NCI-H345 treated with DMSO at 0.1 percent for 48 hours (cell line): ENCODE measurements around the gene CCDC190.
"Not testable (repeated sequence)": the region's sequence is repeated elsewhere in the genome, so short reads cannot be mapped to it uniquely, and the experiment has no call there.

ENCODE experiments used
- DNase-seq: peaks from one replicate; lab custom pipeline; 2025; ENCODE audit not compliant: unreplicated experiment; lab: John Stamatoyannopoulos, UW

Gene CCDC190

DNA sequence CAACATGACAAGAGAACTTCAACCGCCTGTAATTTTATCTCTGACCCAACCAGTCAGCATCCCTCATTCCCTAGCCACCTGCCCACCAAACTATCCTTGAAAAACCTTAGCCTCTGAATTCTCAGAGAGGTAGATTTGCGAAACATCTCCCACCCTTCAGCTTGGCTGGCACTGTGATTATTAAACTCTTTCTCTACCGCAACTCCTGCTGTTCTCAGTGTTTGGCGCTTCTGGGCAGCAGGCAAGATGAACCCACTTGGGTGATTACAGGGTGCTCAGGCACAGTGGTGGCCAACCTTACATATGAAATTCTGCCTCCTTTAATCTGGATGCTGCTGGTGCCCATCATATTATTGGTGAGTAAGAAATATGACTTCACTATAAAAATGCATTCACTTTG lies 22.1 kb downstream of the CCDC190 start:
- no peak for DNase-seq

GRCh38 chr1:162835157-162835899 lies 25.6 kb downstream of the CCDC190 start:
- DNase-seq: no peak

GRCh38 chr1:162832470-162832869 lies 28.5 kb downstream of the CCDC190 start:
- no peak for DNase-seq

DNA sequence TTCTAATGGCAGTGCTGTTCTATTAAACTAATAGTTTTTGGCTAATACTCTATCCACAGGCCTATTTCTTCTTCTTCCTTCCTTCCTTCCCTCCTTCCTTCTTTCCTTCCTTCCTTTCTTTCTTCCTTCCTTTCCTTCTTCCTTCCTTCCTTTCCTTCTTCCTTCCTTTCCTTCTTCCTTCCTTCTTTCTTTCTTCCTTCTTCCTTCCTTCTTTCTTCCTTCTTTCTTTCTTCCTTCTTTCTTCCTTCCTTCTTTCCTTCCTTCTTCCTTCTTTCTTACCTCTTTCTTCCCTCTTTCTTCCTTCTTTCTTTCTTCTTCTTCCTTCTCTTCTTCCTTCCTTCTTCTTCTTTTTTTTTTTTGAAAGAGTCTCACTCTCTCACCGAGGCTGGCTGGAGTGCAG lies 31.7 kb downstream of the CCDC190 start:
- no peak for DNase-seq

DNA sequence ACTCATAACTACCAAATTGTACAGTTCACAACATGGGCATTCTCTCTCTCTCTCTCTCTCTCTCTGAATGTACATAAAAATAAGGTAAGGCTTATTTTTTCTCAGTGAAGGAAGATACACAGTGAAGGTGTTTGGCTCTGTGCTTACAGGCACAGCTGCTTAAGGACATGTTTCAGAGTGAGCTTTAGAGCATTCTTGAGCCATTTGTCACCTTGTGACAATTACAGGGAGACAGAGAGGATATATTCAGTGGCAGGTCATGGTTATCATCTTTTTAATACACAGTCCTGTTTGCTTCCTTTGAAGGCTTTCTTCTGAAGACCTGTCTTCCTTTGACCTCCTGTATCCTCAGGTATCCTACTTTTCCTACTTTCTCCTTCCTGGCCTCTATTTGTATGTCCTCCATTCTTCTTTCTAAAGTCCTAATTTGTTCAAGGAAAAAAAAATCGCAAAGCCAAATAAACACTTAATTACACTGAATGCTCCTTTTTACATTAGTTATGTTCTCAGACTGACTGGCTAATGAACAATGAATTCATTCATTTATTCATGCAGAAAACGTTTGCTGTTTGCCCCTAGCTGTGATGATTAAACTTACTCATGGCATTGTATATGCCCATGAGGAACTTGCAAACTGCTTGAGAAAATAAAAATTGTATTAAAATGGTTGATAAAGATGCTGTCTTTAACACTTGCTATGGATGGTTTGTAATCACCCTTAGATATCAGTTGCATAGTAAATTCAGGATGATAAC lies 37.0 kb downstream of the CCDC190 start:
- DNase-seq: no peak

DNA sequence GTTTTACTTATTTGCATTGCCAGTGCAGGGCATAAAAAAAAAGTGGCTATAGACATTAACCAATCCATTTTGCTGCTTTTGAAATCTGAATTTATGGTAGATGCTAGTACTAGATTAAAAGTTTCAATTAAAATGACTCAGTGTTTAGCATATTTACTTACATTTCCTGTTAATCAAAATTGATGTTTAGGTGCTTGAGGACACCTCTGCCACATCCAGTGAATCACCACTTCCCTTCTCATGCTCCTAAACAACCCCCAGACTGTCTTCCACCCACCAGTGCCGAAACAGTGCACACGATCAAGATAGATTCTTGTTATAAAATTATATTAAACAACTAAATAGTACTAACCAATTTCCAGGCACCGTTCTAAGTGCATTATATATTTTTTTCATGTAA lies 37.7 kb downstream of the CCDC190 start:
- no peak for DNase-seq

GRCh38 chr1:162822391-162823200 lies 38.4 kb downstream of the CCDC190 start:
- peak; percentile 54 for DNase-seq

DNA sequence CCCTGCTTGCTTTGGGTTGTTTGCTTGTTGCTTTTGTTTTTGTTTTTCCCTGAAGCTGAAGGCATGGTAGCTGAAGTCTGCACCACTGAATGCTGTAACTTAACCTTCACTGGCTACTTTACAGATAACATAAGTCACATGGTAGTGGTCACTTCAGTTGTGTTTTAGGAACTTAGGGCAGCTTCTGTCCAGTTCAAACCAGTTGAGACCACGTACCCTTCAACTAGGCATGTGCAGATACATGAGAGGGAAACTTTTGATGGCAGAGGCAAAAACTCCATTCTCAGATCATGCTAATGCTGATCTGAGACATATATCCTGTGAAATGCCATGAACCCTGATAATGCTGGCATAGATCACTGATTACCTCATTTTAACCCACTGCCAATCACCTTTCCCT lies 42.3 kb downstream of the CCDC190 start:
- DNase-seq: not testable (repeated sequence)

DNA sequence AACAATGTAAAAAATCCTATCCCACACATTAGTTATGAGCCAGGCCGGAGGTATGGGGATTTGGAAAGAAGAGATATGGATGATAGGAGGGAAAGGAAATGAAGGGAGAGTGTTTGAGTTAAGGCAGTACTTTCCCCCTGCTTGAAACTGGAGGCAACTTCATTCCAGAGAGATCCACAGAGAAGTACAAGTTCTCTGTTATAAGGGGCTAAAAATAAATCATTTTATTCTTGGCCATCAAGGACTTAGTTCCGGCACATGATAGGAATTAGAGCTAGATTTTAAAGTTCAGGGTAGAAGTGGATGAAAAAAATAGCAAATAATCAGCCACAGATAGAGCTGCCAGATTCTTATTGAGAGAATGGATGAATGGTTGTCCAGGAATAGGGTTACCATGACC lies 42.8 kb downstream of the CCDC190 start:
- not testable (repeated sequence) for DNase-seq

DNA sequence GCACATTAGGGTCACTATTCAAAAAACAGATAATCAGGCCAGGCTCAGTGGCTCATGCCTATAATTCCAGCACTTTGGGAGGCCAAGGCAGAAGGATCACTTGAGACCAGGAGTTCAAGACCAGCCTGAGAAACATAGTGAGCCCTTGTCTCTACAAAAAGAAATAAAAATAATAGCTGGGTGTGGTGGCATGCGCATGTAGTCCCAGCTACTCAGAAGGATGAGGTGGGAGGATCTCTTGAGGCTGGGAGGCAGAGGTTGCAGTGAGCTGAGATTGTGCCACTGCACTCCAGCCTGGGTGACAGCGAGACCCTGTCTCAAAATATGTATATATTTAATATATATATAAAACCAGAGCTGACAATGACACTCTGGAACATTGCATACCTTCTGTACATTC lies 48.6 kb downstream of the CCDC190 start:
- DNase-seq: not testable (repeated sequence)

DNA sequence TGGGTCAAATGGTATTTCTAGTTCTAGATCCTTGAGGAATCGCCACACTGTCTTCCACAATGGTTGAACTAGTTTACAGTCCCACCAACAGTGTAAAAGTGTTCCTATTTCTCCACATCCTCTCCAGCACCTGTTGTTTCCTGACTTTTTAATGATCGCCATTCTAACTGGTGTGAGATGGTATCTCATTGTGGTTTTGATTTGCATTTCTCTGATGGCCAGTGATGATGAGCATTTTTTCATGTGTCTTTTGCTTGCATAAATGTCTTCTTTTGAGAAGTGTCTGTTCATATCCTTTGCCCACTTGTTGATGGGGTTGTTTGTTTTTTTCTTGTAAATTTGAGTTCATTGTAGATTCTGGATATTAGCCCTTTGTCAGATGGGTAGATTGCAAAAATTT lies 53.5 kb downstream of the CCDC190 start:
- not testable (repeated sequence) for DNase-seq
